Stomach (tissue), 9 donors: ENCODE measurements around the gene CPO. TPM values are rescaled to one million over a fixed set of nuclear protein-coding genes. Genes with fewer than 3 reads are reported as not detected.

ENCODE experiments used
- DNase-seq, 2 donors: peaks; one replicate each; pipeline versions ENCODE4 v3.0.0 to v3.0.0-alpha.2; 2013 to 2019
- H3K27ac ChIP-seq, 5 donors: fragments of 200-600 bp in 4 of 5; sonication (generic) in 4 of 5; one replicate each; pipeline ENCODE4 v1.5.1; 2013 to 2019; ENCODE audit warnings: mild to moderate bottlenecking in 1 of 5, moderate library complexity in 1 of 5
- H3K27me3 ChIP-seq, 3 donors: fragments of 200-600 bp; sonication (generic); one replicate each; pipeline ENCODE4 v1.5.1; 2017 to 2019; ENCODE audit warnings: mixed run types in 1 of 3
- H3K36me3 ChIP-seq, 4 donors: fragments of 200-600 bp; sonication (generic); 1 replicate in 3 of 4; 2 replicates in 1 of 4; pipeline ENCODE4 v1.5.1; 2016 to 2019
- H3K4me1 ChIP-seq, 4 donors: fragments of 200-600 bp; sonication (generic); one replicate each; pipeline ENCODE4 v1.5.1; 2016 to 2019
- H3K4me3 ChIP-seq, 4 donors: fragments of 200-600 bp; sonication (generic) in 3 of 4; one replicate each; pipeline ENCODE4 v1.5.1; 2016 to 2019; ENCODE audit warnings: mild to moderate bottlenecking in 1 of 4
- H3K9me3 ChIP-seq, 4 donors: fragments of 200-600 bp; sonication (generic); one replicate each; pipeline ENCODE4 v1.5.1; 2016 to 2019
- CTCF ChIP-seq, 7 experiments: fragments of 450-650 bp in 4 of 7; fragments of 200-600 bp in 3 of 7; sonication (generic) in 3 of 7; IDR thresholded peaks; one replicate each; pipeline ENCODE4 v1.5.1; 2016 to 2019; ENCODE audit warnings: antibody characterized with exemption in 7 of 7, control low read depth in 2 of 7, mild to moderate bottlenecking in 1 of 7
- EP300 ChIP-seq: sonication (generic); formaldehyde crosslinking; IDR thresholded peaks from one replicate; pipeline ENCODE4 v1.6.1; 2017; ENCODE audit warnings: antibody characterized with exemption
- POLR2A ChIP-seq, 4 donors: fragments of 450-650 bp; IDR thresholded peaks; one replicate each; pipeline ENCODE4 v1.6.1; 2016; ENCODE audit warnings: antibody characterized with exemption in 4 of 4, control low read depth in 2 of 4, mild to moderate bottlenecking in 1 of 4, moderate library complexity in 1 of 4
- POLR2AphosphoS5 ChIP-seq, 3 donors: sonication (generic); formaldehyde crosslinking; IDR thresholded peaks; one replicate each; pipeline ENCODE4 v1.6.1; 2016; ENCODE audit warnings: antibody characterized with exemption in 3 of 3
- whole genome bisulfite sequencing, 5 donors: extraction: QIAGEN DNeasy Blood & Tissue Kit in 3 of 5; methylation state at CpG; one replicate each; pipeline versions ENCODE4 v1.1.5 to v1.1.7; 2013 to 2018; 5-methylcytosine and 5-hydroxymethylcytosine counted together
- intact Hi-C: fragments of 100-400 bp; cut with DNase I; formaldehyde crosslinking; loops from one replicate; pipeline ENCODE4 v1.15.1; 2023; ENCODE audit warnings: low total_unique reads
- polyA plus RNA-seq, 3 donors: library from polyadenylated mRNA; stranded (reverse); fragments of 200-250 nt; gene quantifications; one replicate each; pipeline ENCODE4 v1.2.3, GENCODE V29; 2013
- total RNA-seq, 5 donors: library from RNA; depleted of rRNA; stranded (reverse); fragments of >200 nt; gene quantifications; one replicate each; pipeline versions ENCODE4 v1.1.0 to v1.2.3, GENCODE V29; 2014 to 2016
- donor health status: healthy with polysubstance abuse.
- donor health status: Bipolar disorder and iron deficiency.
- donor health status: healthy.

Gene CPO
- total and polyA plus RNA-seq, 8 donors = 0.33 to 0.37 TPM; not detected in 6

- peaks cover 0 to 5% (median 0%) of the 10 kb centered on the region in 4 donors for H3K9me3 ChIP-seq
- no peaks in the 10 kb centered on the region for H3K27me3 ChIP-seq
- no peak for DNase-seq
- no peaks in the 10 kb centered on the region for H3K4me1 ChIP-seq
- H3K27ac ChIP-seq = no peak overlapping the region
- no peak for TF ChIP-seq CTCF (IDR thresholded peaks at IDR 0.05)
- no peak for TF ChIP-seq EP300
- TF ChIP-seq POLR2A (IDR thresholded peaks at IDR 0.05) = no peak
- no peak overlapping the region for H3K4me3 ChIP-seq
- no peaks in the 10 kb centered on the region for H3K36me3 ChIP-seq
- WGBS, 5 donors = 71 to 79% (median 79%) methylated on average over 7 of the region's 7 CpGs
- intact Hi-C loops = no loop called here
Observed at GRCh38 chr2:206970589-206971360, 31.5 kb downstream of the CPO start.

GRCh38 chr2:206971805-206972204, 32.5 kb downstream of the CPO start:
- Histone ChIP-seq H3K4me1 (no peaks in the 10 kb centered on the region), H3K4me3 (no peak overlapping the region), H3K36me3 (no peaks in the 10 kb centered on the region), H3K27me3 (no peaks in the 10 kb centered on the region), H3K9me3 (peaks cover 0 to 7% (median 0%) of the 10 kb centered on the region in 4 donors), H3K27ac (no peak overlapping the region)
- intact Hi-C loops = no loop called here
- 57 to 76% (median 73%) methylated on average over 3 of the region's 3 CpGs for WGBS, 5 donors
- DNase-seq = no peak
- TF ChIP-seq POLR2AphosphoS5 (IDR thresholded peaks at IDR 0.05) (peak in 2 of 3 donors; percentile 5 to 22), EP300 (no peak)

GRCh38 chr2:206974551-206974950, 35.2 kb downstream of the CPO start:
- Histone ChIP-seq H3K4me3 (no peak overlapping the region), H3K9me3 (peaks cover 0 to 7% (median 0%) of the 10 kb centered on the region in 4 donors), H3K36me3 (no peaks in the 10 kb centered on the region), H3K4me1 (no peaks in the 10 kb centered on the region), H3K27ac (no peak overlapping the region), H3K27me3 (no peaks in the 10 kb centered on the region)
- peak in 1 of 2 donors; percentile 35 for DNase-seq
- 59 to 69% (median 65%) methylated on average over 2 of the region's 2 CpGs for WGBS, 5 donors
- intact Hi-C loops = no loop called here
- TF ChIP-seq CTCF (IDR thresholded peaks at IDR 0.05) = no peak
- TF ChIP-seq EP300 = no peak
- TF ChIP-seq POLR2AphosphoS5 (IDR thresholded peaks at IDR 0.05) = no peak
- TF ChIP-seq POLR2A (IDR thresholded peaks at IDR 0.05) = no peak

GRCh38 chr2:206978746-206979145, 39.4 kb downstream of the CPO start:
- intact Hi-C loops = no loop called here
- no peaks in the 10 kb centered on the region for H3K27me3 ChIP-seq
- no peak overlapping the region for H3K4me3 ChIP-seq
- no peak for DNase-seq
- H3K9me3 ChIP-seq = peaks cover 0 to 7% (median 0%) of the 10 kb centered on the region in 4 donors
- H3K36me3 ChIP-seq = no peaks in the 10 kb centered on the region
- TF ChIP-seq POLR2AphosphoS5 (IDR thresholded peaks at IDR 0.05) (no peak), EP300 (no peak), CTCF (IDR thresholded peaks at IDR 0.05) (no peak), POLR2A (IDR thresholded peaks at IDR 0.05) (no peak)
- peaks cover 0 to 21% (median 9%) of the 10 kb centered on the region in 4 donors for H3K4me1 ChIP-seq
- WGBS, 5 donors = 79 to 90% (median 87%) methylated on average over 5 of the region's 5 CpGs
- no peak overlapping the region for H3K27ac ChIP-seq

- Histone ChIP-seq H3K36me3 (no peaks in the 10 kb centered on the region), H3K9me3 (peaks cover 0 to 7% (median 0%) of the 10 kb centered on the region in 4 donors), H3K27me3 (no peaks in the 10 kb centered on the region), H3K27ac (no peak overlapping the region), H3K4me3 (no peak overlapping the region), H3K4me1 (peaks cover 0 to 23% (median 11%) of the 10 kb centered on the region in 4 donors)
- no peak for DNase-seq
- TF ChIP-seq POLR2AphosphoS5 (IDR thresholded peaks at IDR 0.05) (no peak), POLR2A (IDR thresholded peaks at IDR 0.05) (no peak)
- WGBS, 5 donors = 72 to 91% (median 84%) methylated on average over 3 of the region's 3 CpGs
- intact Hi-C loops = no loop called here
Observed at GRCh38 chr2:206979365-206979764, 40.0 kb downstream of the CPO start.
